ENCODE measurements around the gene GSPT1. TPM values are rescaled to one million over a fixed set of nuclear protein-coding genes. Genes with fewer than 3 reads are reported as not detected.

Gene GSPT1
- total and polyA plus RNA-seq, 3 donors from 2014 or later: 78.5 to 140 (median 83.9) TPM

- no peak for TF ChIP-seq POLR2A (IDR thresholded peaks at IDR 0.05)
- no peak for TF ChIP-seq CTCF (IDR thresholded peaks at IDR 0.05)
- Histone ChIP-seq H3K4me3 (no peak overlapping the region), H3K27ac (no peak overlapping the region), H3K9me3 (no peaks in the 10 kb centered on the region), H3K27me3 (no peaks in the 10 kb centered on the region), H3K36me3 (ENCODE audit: low read depth, missing control alignments) (no peaks in the 10 kb centered on the region), H3K4me1 (no peaks in the 10 kb centered on the region)
- DNase-seq: no peak
- intact Hi-C loops (cut with DNase I; ENCODE audit: low total_unique reads): no loop called here
- WGBS, 2 donors: 90 to 94% methylated on average over 6 of the region's 6 CpGs
Measured at GRCh38 chr16:11886881-11887280, 28.9 kb downstream of the GSPT1 start.

- no peaks in the 10 kb centered on the region for H3K4me1 ChIP-seq
- no peak for DNase-seq
- H3K27me3 ChIP-seq: no peaks in the 10 kb centered on the region
- no peaks in the 10 kb centered on the region for H3K36me3 ChIP-seq (ENCODE audit: low read depth, missing control alignments)
- intact Hi-C loops (cut with DNase I; ENCODE audit: low total_unique reads): no loop called here
- no peak for TF ChIP-seq POLR2A (IDR thresholded peaks at IDR 0.05)
- TF ChIP-seq CTCF (IDR thresholded peaks at IDR 0.05): no peak
- no peaks in the 10 kb centered on the region for H3K9me3 ChIP-seq
- H3K4me3 ChIP-seq: no peak overlapping the region
- 95 to 96% methylated on average over 5 of the region's 5 CpGs for WGBS, 2 donors
- no peak overlapping the region for H3K27ac ChIP-seq
Measured at GRCh38 chr16:11884035-11884434, 31.7 kb downstream of the GSPT1 start.

GRCh38 chr16:11880007-11880406, 35.7 kb downstream of the GSPT1 start:
- no peaks in the 10 kb centered on the region for H3K4me1 ChIP-seq
- WGBS, 2 donors: 92 to 93% methylated on average over 5 of the region's 5 CpGs
- no peaks in the 10 kb centered on the region for H3K9me3 ChIP-seq
- no peak for TF ChIP-seq CTCF (IDR thresholded peaks at IDR 0.05)
- TF ChIP-seq POLR2A (IDR thresholded peaks at IDR 0.05): no peak
- no peak overlapping the region for H3K27ac ChIP-seq
- no peaks in the 10 kb centered on the region for H3K27me3 ChIP-seq
- H3K36me3 ChIP-seq (ENCODE audit: low read depth, missing control alignments): no peaks in the 10 kb centered on the region
- DNase-seq: no peak
- intact Hi-C loops (cut with DNase I; ENCODE audit: low total_unique reads): no loop called here
- no peak overlapping the region for H3K4me3 ChIP-seq

- intact Hi-C loops (cut with DNase I; ENCODE audit: low total_unique reads): no loop called here
- WGBS, 2 donors: 88 to 90% methylated on average over 5 of the region's 5 CpGs
- Histone ChIP-seq H3K4me1 (peaks cover 5% of the 10 kb centered on the region), H3K36me3 (ENCODE audit: low read depth, missing control alignments) (no peaks in the 10 kb centered on the region), H3K9me3 (no peaks in the 10 kb centered on the region), H3K27ac (no peak overlapping the region), H3K27me3 (no peaks in the 10 kb centered on the region), H3K4me3 (no peak overlapping the region)
- no peak for DNase-seq
- TF ChIP-seq POLR2A (IDR thresholded peaks at IDR 0.05) (no peak), CTCF (IDR thresholded peaks at IDR 0.05) (no peak)
Measured at GRCh38 chr16:11877374-11877773, 38.4 kb downstream of the GSPT1 start.

- TF ChIP-seq POLR2A (IDR thresholded peaks at IDR 0.05) (no peak), CTCF (IDR thresholded peaks at IDR 0.05) (no peak)
- H3K36me3 ChIP-seq (ENCODE audit: low read depth, missing control alignments): no peaks in the 10 kb centered on the region
- no peak overlapping the region for H3K27ac ChIP-seq
- intact Hi-C loops (cut with DNase I; ENCODE audit: low total_unique reads): no loop called here
- WGBS, 2 donors: 87 to 91% methylated on average over 12 of the region's 12 CpGs
- peaks cover 14% of the 10 kb centered on the region for H3K4me1 ChIP-seq
- no peak overlapping the region for H3K4me3 ChIP-seq
- DNase-seq: no peak
- H3K9me3 ChIP-seq: no peaks in the 10 kb centered on the region
- H3K27me3 ChIP-seq: no peaks in the 10 kb centered on the region
Measured at GRCh38 chr16:11876306-11876705, 39.5 kb downstream of the GSPT1 start.

Data from testis (tissue), 3 donors.